Stimulated activated CD4-positive, alpha-beta T cell treated with anti-CD3 and anti-CD28 coated beads, Interleukin-4, amount 100 ng/mL, for 48 hours (primary cell): ENCODE data around the gene ZFYVE19.

Source experiments
- DNase-seq, 2 donors: peaks; one replicate each; pipeline ENCODE4 v3.0.0-alpha.2; 2020; ENCODE audit warnings: low read depth in 2 of 2

The ZFYVE19 gene, protein sequence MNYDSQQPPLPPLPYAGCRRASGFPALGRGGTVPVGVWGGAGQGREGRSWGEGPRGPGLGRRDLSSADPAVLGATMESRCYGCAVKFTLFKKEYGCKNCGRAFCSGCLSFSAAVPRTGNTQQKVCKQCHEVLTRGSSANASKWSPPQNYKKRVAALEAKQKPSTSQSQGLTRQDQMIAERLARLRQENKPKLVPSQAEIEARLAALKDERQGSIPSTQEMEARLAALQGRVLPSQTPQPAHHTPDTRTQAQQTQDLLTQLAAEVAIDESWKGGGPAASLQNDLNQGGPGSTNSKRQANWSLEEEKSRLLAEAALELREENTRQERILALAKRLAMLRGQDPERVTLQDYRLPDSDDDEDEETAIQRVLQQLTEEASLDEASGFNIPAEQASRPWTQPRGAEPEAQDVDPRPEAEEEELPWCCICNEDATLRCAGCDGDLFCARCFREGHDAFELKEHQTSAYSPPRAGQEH

DNA sequence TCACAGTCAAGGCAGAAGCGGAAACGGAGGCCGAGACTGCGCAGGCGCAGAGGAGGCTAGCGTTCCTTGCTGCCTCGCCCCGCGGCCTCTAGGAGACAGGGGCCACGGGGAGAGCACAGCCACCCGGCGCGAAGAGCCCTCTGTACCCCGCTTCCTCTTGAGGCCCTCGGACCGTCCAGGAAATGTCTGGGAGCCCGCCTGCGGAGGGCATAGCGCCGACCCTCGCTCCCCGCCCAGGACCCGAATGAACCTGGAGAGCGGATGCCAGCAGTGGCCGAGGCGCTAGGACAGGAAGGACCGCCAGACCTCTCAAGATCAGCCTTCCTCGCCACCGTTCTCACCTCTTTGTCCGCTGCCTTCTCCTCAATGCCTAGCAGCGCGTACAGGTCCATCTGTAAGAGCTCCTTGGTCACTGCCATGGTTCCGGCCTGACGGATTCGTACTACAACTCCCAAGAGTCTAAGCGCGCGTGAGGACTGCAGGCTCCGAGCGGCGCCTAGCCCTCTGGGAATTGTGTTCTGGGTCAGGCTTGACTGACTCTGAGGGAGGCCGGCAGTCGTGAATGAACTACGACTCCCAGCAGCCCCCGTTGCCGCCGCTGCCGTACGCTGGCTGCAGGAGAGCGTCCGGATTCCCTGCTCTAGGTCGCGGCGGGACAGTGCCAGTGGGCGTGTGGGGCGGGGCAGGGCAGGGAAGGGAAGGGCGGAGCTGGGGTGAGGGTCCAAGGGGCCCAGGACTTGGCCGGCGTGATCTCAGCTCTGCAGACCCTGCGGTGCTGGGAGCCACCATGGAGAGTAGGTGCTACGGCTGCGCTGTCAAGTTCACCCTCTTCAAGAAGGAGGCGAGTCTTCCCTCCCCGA is at the start of gene ZFYVE19, which contains the start of gene DNAJC17:
TSS of gene ZFYVE19 (plus strand) at position 62 of the 860 bp plus-strand sequence. CDS start at position 563, 501 bp downstream.
TSS of gene DNAJC17 (minus strand) at position 446 of the 860 bp plus-strand sequence. CDS start at position 419, 27 bp downstream.
- DNase-seq = peak; percentile 93 to 94

DNA sequence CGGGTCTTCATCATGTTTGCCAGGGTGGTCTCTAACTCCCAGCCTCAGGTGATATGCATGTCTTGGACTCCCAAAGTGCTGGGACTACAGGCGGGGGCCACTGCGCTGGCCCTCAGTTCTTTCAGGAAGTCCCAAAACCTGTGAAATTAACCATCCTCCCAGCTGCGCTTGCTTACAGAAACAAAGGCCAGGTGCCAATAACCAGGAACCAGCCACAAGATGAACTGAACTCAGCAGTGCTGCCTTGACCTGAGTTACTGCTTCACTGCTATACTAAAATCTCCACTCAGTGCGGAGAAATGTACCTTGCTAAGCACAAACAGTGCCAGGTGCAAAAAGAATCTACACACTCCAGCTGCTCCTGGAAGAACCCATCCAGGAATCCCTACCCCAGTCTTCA is 46.9 kb upstream of the ZFYVE19 start:
- DNase-seq = no peak

DNA sequence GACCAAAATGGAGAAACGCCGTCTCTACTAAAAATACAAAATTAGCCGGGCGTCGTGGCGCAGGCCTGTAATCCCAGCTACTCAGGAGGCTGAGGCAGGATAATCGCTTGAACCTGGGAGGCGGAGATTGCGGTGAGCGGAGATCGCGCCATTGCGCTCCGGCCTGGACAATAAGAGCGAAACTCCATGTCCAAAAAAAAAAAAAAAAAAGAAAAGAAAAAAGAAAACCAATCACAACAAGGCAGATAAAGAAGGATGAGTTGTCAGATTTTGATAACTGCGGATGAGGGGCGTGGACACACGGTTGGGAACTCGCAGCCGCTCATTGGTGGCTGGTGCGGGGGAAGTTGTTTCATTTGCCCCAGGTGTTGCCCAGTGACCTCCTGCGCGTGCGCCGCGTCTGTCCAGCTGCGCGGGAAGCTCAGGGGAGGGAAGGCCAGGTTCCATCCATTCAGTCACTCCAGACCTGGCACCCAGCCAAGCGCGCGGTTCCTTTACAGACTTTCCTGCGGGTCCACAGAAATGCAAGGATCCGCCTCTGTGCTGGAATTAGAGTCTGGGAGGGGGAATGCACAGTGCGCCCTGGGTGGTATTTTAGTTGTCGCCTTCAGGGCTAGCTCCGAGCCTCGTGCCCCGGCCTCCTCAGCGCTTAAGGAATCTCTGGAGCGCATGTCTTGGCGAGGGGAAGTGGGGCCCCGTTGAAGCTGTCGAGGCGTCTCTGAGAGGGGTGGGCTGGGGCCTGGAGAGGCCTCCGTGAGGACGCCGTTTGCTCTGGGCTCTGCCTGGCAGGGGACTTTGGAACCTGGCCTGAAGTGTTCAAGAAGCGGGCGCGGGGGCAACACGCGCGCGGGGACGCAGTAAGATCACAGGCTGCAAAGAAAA is 43.7 kb upstream of the ZFYVE19 start:
- DNase-seq = peak; percentile 32 to 40

- DNase-seq = peak; percentile 56 to 65
Measured at GRCh38 chr15:40763801-40764628, 42.9 kb upstream of the ZFYVE19 start, which contains the start of gene GCHFR. Gene GCHFR, plus strand, starts transcription at chr15:40764068. Its CDS starts 113 bp downstream, at chr15:40764181.

DNA sequence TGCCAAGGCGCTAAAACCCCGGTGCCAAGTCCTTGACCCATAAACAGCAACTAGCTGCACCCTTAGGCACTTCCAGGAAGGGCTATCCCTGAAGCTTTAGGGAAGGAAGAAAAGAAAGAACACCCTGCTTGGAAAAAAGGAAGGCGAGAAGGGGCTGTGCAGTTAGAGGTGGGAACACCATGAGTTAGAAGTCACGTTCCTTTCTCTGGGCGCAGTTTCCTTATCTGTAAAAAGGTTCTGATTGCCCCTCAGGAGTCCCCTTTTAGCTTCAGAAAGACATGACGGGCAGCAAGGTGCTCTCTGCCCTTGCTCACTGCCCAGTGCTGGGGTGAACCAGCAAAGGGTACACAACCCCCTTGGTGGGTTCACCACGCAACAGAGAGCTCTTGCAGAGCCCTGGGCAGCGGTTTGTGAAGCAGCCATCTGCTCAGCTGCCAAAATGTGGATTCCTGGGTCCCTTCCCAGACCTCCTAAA is 42.2 kb upstream of the ZFYVE19 start:
- DNase-seq = no peak

GRCh38 chr15:40766194-40766815 is 40.6 kb upstream of the ZFYVE19 start:
- no peak for DNase-seq

GRCh38 chr15:40766906-40767837 is 39.7 kb upstream of the ZFYVE19 start:
- no peak for DNase-seq

DNA sequence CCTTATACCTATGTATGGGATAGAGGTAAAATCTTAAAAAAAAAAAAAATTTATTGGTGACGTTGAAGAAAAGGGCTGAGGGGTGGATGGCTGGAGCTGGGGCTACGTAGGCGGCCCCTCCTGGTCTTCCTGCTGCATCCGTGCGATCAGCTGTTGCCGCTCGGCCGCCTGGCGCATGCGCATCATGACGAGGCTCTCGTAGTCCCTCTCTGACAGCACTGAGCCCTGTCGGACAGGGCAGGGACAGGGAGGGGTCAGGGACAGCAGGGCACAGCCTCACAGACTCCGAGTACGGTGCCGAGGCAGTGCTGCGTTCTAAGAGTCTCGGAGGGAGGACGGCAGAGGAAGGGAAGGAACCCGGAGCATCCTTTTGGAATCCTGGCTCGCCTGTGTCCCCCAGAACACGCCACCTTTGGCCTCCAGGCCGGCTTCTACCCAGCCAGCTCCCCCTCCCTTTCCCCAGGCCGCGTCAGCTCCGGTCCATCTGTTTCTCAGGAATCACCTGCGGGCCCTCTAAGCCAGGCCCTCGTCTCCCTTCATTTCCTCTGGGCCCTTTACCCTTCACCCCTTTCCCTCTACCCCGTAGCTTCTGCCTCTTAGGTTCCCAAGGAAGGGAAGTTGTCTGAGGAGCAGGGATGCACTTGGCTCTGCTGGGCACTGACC is 38.9 kb upstream of the ZFYVE19 start:
- no peak for DNase-seq

- DNase-seq = no peak
Measured at GRCh38 chr15:40768521-40769273, 38.2 kb upstream of the ZFYVE19 start.

DNA sequence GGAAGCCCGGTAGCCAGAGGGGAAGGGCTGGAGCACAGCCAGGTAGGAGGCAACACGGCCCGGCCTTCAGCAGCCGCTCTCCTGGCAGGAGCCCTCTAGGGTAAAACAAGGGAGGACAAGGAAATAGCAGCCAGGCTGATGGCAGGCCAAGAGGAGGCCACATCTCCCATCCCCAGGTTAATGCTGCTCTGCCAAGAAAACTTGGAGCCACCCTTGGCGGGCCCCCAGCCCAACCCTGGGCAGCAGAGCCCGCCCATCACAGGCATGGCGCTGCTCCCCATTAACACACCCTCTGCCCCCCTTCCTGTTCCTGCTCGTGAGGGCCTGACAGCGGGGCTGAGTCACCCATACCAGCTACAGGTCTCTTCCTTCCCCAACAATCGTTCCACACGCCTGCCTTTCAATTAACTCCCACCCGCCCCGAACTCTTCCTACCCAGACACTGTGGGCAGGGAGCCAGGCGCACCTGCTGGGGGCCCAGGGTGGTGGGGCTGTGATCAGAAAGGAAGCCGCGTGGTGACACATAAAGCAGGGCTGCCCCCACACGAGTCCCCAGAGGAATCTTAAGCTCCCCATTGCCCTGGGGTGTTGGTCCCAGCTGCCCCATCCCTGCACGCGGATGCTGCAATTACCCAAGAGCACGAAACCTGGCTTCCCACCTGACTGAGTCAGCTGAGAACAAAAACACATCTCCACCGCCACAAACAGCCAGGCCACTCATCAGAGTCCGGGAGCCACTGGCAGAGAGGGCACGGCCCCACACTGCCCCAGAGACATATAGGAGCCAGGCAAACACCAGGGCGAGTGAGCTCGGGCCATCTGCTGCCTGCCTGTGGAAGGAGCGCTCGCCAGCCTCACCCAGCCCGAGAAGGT is 37.4 kb upstream of the ZFYVE19 start, which contains the start of gene C15orf62:
TSS of gene C15orf62 (plus strand) at position 707 of the 873 bp plus-strand sequence. CDS start 516 bp downstream, outside the sequence.
- peak in 1 of 2 donors; percentile 31 for DNase-seq

DNA sequence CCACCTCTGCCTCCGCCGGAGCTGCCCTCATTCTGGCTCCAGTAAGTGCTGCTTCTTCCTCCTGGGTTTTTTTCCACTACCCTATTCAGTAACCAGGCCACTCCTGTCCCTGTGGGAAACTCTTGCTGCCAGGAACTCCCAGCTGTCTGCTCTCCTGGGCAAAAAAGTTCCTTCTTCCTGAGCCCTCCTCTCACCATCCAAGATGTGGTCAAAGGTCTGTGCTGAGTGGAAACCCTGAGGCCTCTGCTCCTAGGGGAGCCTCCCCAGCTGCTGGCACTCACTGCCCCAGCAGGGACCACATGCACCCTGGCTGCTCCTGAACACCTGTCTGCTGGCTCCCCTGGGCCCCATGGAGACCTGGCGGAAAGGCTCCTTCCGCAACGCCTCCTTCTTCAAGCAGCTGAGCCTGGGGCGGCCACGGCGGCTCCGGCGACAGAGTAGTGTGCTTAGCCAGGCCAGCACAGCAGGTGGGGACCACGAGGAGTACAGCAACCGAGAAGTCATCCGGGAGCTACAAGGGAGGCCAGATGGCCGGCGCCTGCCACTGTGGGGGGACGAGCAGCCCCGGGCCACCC is 36.7 kb upstream of the ZFYVE19 start:
- DNase-seq = no peak

DNA sequence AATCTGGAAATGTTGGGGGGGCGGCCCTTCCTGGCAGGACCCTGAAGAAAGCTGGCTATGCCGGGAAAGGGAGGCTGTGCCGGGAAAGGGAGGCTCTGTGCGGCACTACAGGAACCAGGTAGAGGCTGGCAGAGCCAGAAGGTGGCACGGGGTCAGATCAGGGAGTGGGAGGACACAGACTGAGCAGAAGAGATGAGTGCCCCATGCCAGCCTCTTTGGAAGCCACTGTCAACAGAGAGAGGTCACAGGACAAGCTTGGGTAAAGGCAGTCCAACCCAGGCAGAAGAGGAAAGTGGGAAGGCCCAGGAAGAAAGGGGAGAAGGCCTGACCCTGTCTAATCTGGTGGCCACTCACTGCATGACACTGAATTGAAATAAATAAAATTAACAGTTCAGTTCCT is 35.6 kb upstream of the ZFYVE19 start:
- DNase-seq = no peak

- no peak for DNase-seq
Measured at GRCh38 chr15:40772014-40772413, 34.9 kb upstream of the ZFYVE19 start.

GRCh38 chr15:40773496-40773895 is 33.4 kb upstream of the ZFYVE19 start:
- DNase-seq = no peak

DNA sequence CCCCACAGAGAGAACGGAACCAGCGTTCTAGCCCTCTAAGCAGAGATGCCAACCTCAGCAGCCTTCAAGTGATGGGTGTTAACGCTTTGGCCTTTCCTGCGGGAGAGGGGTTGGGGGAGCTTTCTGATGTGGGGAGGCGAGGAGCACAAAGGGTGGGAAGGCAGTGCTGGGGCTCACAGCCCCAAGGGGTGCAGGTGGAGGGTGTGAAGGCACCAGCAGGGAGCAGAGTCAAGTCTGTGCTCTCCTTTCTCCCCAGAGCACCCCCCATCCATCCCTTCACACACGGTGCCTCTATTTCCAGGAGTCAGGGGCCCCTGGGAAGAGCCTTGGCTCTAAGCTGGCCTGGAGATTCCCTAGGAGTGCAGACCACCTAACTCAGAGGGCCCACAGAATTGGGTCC is 33.0 kb upstream of the ZFYVE19 start:
- DNase-seq = no peak

DNA sequence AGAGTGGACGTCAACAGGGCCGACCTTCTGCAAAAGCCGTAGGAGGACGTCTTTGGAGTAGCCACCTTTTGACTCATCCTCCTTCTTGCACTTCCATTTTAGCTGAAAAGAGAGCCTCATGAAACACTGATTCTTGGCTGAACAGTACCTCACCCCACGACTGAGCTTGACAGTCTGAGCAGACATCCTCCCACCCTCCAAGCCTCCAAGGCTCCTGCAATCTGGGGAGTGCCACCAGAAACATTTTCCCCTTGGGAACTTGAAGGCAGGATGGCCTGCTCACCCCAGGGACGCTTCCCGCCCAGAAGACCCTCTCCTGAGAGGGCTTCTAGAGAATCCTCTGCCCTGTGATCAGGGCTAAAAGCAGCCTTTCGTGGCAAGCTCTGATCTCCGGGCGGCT is 31.9 kb upstream of the ZFYVE19 start:
- DNase-seq = no peak
